ENCODE results near the gene NOL9.

Gene NOL9

DNA sequence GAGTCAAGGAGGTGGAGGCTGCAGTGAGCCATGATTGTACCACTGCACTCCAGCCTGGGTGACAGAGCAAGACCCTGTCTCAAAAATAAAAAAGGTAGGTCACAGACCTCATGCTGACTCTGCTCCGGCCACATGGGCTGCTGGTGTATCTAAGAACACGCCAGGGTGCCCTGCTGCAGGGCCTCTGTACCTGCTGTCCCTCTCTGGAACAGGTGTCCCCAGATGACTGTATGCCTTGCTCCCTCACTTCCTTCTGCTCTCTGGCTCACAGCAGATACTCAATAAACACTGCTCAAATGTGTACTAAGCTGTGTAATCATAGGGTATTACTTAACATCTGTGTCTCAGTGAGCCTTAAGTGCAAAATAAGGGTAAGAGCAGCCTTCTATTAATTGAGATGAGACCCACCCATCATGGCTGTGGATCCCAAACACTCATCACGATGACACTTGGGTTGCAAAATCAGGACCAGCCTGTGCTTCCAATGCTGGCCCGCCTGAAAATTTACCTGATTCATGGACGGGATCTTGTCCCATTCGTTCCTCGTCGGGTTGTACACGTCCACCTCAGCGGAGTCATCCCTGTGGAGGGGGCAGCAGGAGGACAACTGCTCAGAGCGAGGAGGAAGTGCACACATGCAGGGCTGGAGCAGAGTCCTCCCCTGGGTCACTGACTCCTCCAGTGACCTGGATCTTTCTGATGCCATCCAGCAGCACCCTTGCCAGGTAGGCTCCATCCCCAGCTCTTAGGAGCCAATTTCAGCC lies 40.8 kb upstream of the NOL9 start:
- Mint-ChIP-seq H3K4me3 (no peak overlapping the region), H3K27ac (peak overlapping the region; percentile 27), H3K9me3 (no peaks in the 10 kb centered on the region), H3K27me3 (no peaks in the 10 kb centered on the region), H3K36me3 (ENCODE audit: low read depth) (peaks cover 96% of the 10 kb centered on the region), H3K4me1 (ENCODE audit: low read depth) (peaks cover 57% of the 10 kb centered on the region)
- no peak for DNase-seq

DNA sequence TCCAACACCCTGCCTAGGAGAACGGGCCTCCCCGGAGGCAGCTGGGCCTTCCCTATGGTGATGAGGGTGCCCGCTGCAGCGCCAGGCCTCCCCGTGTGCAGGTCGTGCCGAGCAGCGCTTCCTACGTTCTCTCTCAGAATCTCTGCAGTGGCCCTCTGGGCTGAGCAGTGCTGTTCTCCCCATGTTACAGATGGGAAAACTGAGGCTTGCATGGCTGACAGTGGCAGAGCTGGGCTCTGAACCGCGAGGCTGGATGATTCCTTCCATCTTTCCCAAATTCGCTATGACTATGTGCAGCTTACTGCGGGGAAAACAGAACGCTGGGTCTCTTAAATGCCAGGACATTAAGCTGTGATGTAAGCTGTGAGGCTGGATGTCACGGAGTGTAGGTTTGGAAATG lies 39.5 kb upstream of the NOL9 start:
- H3K4me1 Mint-ChIP-seq (ENCODE audit: low read depth), result peaks cover 45% of the 10 kb centered on the region

DNA sequence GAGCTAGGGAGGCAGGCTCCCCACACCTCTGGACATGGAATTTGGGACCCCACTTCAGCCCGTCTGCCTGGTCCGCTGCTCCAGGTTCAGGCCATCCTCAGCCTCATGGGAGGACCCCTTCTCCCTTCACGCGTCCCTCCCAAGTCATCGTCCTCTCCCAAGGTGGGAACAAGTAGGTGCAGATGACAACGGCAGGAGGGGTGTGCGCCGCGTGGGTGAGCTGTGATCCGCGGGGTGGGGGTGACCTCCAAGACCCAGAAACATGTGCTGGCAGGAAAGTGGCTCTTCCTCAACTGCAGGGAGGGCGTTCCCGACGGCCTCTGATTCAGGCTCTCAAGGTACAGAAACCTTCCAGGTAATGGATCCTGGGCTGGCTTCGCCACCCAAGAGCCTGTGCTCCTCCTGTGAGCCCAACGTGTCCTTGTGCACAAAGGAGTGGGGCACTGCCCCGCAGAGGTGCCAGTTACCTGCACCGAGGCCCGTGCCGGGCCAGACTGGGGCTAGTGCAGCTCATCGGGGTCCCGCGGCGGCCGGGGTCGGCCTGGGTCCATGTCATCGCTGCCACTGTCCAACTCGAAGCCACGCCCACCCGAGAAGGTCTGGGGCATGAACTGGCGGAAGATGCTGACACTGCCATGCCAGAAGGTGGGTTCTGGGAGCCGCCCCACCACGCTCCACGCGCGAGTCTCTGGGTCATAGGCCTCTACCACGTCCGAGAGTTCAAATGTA lies 38.7 kb upstream of the NOL9 start:
- DNase-seq, result no peak
- peak overlapping the region; percentile 6 for H3K27ac Mint-ChIP-seq
- H3K27me3 Mint-ChIP-seq, result no peaks in the 10 kb centered on the region
- peaks cover 43% of the 10 kb centered on the region for H3K4me1 Mint-ChIP-seq (ENCODE audit: low read depth)
- H3K4me3 Mint-ChIP-seq, result no peak overlapping the region
- peaks cover 97% of the 10 kb centered on the region for H3K36me3 Mint-ChIP-seq (ENCODE audit: low read depth)
- H3K9me3 Mint-ChIP-seq, result no peaks in the 10 kb centered on the region

More for the DNA sequence above, 39.5 kb upstream of the NOL9 start:
- H3K36me3 Mint-ChIP-seq (ENCODE audit: low read depth), result peaks cover 97% of the 10 kb centered on the region
- H3K27ac Mint-ChIP-seq, result peak overlapping the region; percentile 8
- H3K27me3 Mint-ChIP-seq, result no peaks in the 10 kb centered on the region
- H3K9me3 Mint-ChIP-seq, result no peaks in the 10 kb centered on the region
- DNase-seq, result no peak
- no peak overlapping the region for H3K4me3 Mint-ChIP-seq

DNA sequence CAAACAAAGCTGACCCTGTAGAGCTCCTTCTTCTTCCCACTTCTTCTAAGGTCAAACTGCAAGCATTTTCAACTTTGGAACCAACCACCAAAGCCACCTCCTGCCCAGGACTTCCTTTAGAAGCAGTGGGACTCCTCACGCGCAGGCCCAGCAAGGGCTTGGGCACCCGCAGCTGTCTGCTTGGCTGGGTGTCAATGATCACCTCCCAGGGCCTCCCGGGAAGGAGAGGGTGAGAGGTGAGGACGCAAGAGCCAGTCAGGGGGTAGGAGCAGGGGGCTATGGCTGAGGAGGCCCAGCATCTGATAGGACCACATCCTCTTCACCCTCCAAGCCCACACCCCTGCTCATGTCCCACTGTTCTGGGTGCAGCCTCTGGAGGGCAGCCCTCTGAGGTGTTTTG lies 38.1 kb upstream of the NOL9 start:
- Mint-ChIP-seq H3K27me3 (no peaks in the 10 kb centered on the region), H3K4me3 (no peak overlapping the region), H3K36me3 (ENCODE audit: low read depth) (peaks cover 97% of the 10 kb centered on the region), H3K9me3 (no peaks in the 10 kb centered on the region), H3K4me1 (ENCODE audit: low read depth) (peaks cover 40% of the 10 kb centered on the region), H3K27ac (no peak overlapping the region)
- DNase-seq, result no peak

DNA sequence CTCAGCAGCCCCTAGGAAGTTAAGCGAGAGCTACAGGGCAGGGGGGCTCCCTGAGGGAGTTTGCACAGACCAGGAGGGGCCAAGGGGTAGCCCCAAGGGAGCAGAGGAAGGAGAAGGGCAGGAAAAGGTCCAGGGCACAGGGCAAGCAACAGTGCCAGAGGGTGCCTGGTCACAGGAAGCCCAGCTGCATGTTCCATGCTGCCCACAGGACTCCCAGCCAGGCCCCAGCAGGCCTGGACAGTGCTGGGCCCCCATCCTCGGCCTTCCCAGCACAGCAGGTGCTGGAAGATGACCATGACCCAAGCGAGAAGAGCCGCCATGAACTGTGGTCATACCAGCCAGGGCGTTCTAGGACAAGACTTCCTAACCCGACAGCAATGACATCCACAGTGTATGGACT lies 37.3 kb upstream of the NOL9 start:
- H3K4me3 Mint-ChIP-seq, result no peak overlapping the region
- no peaks in the 10 kb centered on the region for H3K27me3 Mint-ChIP-seq
- H3K36me3 Mint-ChIP-seq (ENCODE audit: low read depth), result peaks cover 95% of the 10 kb centered on the region
- no peak for DNase-seq
- no peaks in the 10 kb centered on the region for H3K9me3 Mint-ChIP-seq
- H3K4me1 Mint-ChIP-seq (ENCODE audit: low read depth), result peaks cover 34% of the 10 kb centered on the region
- H3K27ac Mint-ChIP-seq, result peak overlapping the region; percentile 79

DNA sequence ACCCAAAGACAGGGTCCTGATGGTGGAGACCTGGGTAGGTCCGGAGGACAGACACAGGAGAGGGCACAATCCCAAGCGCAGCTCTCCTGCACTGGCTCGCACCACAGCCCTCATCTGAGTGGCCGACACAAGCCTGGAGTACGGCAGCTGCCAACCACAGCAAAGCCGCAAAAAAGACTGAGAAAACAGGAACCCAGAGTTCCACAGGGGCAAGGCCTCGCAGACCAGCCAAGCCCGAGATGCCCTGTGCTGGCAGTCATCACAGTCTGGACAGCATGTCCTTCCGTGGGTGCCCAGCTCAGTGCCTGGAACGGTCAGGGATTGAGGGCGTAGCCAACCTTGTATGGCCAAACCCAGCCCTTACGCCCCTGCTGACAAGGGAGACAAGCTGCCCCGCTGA lies 36.9 kb upstream of the NOL9 start:
- no peak overlapping the region for H3K4me3 Mint-ChIP-seq

DNA sequence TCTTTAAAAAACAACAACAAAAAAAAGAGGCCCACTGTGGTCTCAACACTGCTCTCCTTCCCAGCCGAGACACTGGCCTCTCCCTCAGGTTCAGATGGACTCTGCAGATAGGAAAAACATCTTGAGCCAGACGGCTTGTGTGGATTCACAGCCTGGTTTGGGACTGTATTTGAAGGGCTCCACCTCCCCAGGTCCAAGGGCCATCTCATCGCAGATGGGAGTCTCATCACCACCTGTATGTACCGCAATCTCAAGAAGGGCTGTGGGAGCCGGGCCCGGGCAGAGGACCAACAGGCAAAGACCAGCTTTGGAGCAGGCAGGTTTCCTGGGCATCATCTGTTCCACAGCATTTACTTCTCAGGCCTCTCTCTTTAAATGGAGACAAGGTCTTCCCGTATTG lies 35.7 kb upstream of the NOL9 start:
- DNase-seq, result no peak
- H3K4me1 Mint-ChIP-seq (ENCODE audit: low read depth), result peaks cover 23% of the 10 kb centered on the region
- no peak overlapping the region for H3K4me3 Mint-ChIP-seq
- H3K36me3 Mint-ChIP-seq (ENCODE audit: low read depth), result peaks cover 81% of the 10 kb centered on the region
- peak overlapping the region; percentile 82 for H3K27ac Mint-ChIP-seq
- H3K27me3 Mint-ChIP-seq, result no peaks in the 10 kb centered on the region
- H3K9me3 Mint-ChIP-seq, result no peaks in the 10 kb centered on the region

More for the DNA sequence above, 36.9 kb upstream of the NOL9 start:
- no peaks in the 10 kb centered on the region for H3K9me3 Mint-ChIP-seq
- H3K27ac Mint-ChIP-seq, result peak overlapping the region; percentile 79
- peaks cover 93% of the 10 kb centered on the region for H3K36me3 Mint-ChIP-seq (ENCODE audit: low read depth)
- no peak for DNase-seq
- peaks cover 30% of the 10 kb centered on the region for H3K4me1 Mint-ChIP-seq (ENCODE audit: low read depth)
- H3K27me3 Mint-ChIP-seq, result no peaks in the 10 kb centered on the region

DNA sequence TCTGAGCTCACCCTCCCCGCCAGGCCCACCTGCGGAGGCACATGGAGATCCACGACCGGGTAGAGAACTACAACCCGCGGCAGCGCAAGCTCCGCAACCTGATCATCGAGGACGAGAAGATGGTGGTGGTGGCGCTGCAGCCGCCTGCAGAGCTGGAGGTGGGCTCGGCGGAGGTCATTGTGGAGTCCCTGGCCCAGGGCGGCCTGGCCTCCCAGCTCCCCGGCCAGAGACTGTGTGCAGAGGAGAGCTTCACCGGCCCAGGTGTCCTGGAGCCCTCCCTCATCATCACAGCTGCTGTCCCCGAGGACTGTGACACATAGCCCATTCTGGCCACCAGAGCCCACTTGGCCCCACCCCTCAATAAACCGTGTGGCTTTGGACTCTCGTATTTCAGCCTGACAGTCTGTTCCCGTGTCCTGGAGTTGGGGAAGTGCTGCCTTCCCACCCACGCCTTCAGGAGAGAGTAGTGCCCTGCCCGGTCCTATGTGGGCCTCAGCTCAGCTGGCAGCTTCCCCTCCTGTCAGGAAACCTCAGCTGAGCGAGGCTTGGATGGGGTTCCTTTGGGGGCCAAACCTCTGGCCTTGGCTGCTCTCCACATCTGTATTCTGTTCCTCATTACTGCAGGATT lies 34.7 kb upstream of the NOL9 start:
- H3K27me3 Mint-ChIP-seq, result no peaks in the 10 kb centered on the region
- no peak for DNase-seq
- H3K9me3 Mint-ChIP-seq, result no peaks in the 10 kb centered on the region
- peaks cover 80% of the 10 kb centered on the region for H3K36me3 Mint-ChIP-seq (ENCODE audit: low read depth)
- H3K4me3 Mint-ChIP-seq, result no peak overlapping the region
- peaks cover 31% of the 10 kb centered on the region for H3K4me1 Mint-ChIP-seq (ENCODE audit: low read depth)
- H3K27ac Mint-ChIP-seq, result peak overlapping the region; percentile 82

DNA sequence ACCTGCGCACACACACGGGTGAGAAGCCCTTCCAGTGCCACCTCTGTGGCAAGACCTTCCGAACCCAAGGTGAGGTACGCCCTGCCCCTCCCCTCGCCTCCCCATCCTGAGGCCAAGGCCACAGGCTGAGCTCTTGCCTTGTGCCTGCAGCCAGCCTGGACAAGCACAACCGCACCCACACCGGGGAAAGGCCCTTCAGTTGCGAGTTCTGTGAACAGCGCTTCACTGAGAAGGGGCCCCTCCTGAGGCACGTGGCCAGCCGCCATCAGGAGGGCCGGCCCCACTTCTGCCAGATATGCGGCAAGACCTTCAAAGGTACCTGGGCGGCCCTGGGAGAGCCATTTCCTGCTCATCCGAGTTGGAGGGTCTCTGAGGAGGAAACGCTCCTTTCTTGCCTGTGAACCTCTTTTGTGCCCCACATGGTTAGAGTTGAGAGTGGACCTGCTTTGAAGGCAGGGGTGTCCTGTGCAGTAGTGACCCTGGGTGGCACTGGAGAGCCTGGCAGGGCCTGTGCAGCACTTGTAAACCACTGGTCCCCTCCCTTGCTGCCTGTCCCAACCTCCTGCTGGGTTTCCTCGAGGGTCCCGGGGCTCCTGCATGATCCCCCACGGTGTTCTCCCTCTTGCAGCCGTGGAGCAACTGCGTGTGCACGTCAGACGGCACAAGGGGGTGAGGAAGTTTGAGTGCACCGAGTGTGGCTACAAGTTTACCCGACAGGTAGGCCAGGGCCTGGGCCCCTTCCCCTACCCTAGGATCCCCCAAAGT lies 34.0 kb upstream of the NOL9 start:
- H3K27ac Mint-ChIP-seq, result no peak overlapping the region
- H3K4me1 Mint-ChIP-seq (ENCODE audit: low read depth), result peaks cover 26% of the 10 kb centered on the region
- H3K9me3 Mint-ChIP-seq, result no peaks in the 10 kb centered on the region
- no peak overlapping the region for H3K4me3 Mint-ChIP-seq
- no peaks in the 10 kb centered on the region for H3K27me3 Mint-ChIP-seq
- no peak for DNase-seq
- peaks cover 73% of the 10 kb centered on the region for H3K36me3 Mint-ChIP-seq (ENCODE audit: low read depth)

DNA sequence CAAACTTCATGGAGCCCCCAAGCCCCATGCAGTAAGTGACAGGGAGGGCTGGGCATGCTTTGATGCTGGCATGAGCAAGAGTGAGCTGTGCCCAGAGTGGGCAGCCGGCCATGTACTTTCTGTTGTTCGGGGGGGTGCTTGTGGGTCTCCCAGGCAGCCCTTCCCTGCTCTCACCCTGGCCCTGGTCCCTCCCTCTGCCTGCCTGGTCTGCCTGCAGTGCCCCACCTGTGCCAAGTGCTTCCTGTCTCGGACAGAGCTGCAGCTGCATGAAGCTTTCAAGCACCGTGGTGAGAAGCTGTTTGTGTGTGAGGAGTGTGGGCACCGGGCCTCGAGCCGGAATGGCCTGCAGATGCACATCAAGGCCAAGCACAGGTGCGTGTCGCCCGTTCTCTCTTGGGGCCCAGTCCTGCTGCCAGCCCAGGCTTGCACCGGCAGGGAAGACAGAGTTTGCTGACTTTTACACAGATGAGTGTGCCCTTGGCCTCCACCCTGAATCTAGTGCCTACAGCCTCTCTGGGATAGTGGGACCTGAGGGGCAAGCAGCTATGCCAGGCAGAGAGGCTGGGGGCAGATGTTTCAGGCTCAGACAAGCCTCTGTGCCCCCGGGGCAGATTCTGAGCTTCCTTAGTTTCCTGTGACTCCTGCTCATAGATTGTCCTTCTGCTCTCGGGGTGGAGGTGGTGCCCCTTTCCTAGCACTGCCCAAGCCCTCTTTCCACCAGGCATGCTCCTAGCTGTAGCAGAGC lies 33.1 kb upstream of the NOL9 start:
- peaks cover 28% of the 10 kb centered on the region for H3K4me1 Mint-ChIP-seq (ENCODE audit: low read depth)
- DNase-seq, result no peak
- H3K27ac Mint-ChIP-seq, result peak overlapping the region; percentile 75
- peaks cover 66% of the 10 kb centered on the region for H3K36me3 Mint-ChIP-seq (ENCODE audit: low read depth)
- H3K4me3 Mint-ChIP-seq, result no peak overlapping the region
- no peaks in the 10 kb centered on the region for H3K9me3 Mint-ChIP-seq
- H3K27me3 Mint-ChIP-seq, result no peaks in the 10 kb centered on the region

DNA sequence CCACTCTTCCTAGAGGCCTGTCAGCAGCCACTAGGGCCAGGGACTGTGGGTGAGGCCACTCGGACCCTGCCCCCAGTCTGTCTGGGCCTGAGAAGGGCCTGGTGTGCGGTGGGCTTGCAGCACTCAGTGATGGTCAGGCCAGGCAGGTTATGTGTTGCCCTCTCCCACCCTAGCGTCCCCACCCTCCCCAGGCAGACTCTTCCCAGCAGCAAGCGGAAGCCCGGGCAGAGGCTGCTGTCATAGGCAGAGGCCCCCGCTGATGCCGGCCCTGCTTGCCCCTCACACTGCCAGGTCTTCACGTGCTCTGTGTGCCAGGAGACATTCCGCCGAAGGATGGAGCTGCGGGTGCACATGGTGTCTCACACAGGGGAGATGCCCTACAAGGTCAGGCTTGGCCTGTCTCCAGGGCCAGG lies 32.1 kb upstream of the NOL9 start:
- H3K27ac Mint-ChIP-seq, result peak overlapping the region; percentile 59
- peaks cover 66% of the 10 kb centered on the region for H3K36me3 Mint-ChIP-seq (ENCODE audit: low read depth)
- no peak for DNase-seq
- H3K4me3 Mint-ChIP-seq, result no peak overlapping the region
- peaks cover 33% of the 10 kb centered on the region for H3K4me1 Mint-ChIP-seq (ENCODE audit: low read depth)
- H3K27me3 Mint-ChIP-seq, result no peaks in the 10 kb centered on the region
- H3K9me3 Mint-ChIP-seq, result no peaks in the 10 kb centered on the region

DNA sequence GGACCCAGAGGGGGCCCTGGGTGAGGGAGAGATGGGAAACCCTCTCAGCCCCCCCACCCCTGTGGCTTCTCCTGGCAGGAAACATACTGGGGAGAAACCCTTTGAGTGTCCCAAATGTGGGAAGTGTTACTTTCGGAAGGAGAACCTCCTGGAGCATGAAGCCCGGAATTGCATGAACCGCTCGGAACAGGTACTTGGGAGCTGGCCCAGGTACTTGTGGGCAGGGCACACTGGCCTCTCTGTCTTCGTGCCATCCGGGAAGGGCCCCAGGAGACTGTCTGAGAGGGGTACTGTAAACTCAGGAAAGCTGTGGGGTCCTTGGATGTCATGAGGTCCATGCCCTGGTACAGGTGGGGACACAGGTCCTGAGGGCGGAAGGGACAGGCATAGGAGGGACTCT lies 31.5 kb upstream of the NOL9 start:
- DNase-seq, result no peak
- H3K4me1 Mint-ChIP-seq (ENCODE audit: low read depth), result peaks cover 35% of the 10 kb centered on the region
- no peak overlapping the region for H3K4me3 Mint-ChIP-seq
- peaks cover 65% of the 10 kb centered on the region for H3K36me3 Mint-ChIP-seq (ENCODE audit: low read depth)
- no peaks in the 10 kb centered on the region for H3K9me3 Mint-ChIP-seq
- H3K27ac Mint-ChIP-seq, result no peak overlapping the region
- no peaks in the 10 kb centered on the region for H3K27me3 Mint-ChIP-seq

DNA sequence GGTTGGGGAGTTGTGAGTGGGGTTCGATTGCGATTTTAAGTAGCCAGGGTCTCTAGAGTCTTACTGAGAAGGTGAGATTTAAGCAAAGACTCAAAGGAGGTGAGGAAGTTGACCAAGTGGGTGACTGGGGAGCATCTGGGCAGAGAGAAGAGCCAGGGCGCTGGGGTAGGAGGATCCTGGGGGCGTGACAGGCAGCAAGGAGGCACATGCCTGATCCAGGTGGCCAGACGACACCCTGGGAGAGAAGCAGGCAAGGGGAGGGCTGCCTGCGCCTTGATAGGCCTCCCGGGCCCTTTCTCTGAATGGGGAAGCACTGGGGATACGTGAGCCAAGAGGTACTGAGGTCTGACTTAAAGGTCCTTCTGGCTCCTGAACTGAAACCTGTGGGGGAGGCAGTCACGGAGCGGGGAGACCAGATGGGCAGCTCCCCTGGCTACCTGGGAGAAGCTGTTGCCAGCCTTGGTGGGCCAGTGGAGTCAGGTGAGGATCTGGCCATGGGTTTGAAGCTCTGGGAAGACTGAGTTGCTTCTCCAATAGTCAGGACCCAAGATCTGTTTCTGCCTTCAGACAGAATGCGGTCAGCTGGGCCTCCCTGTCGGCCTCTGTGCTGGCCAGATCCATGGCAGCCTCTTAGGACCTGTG lies 30.9 kb upstream of the NOL9 start:
- no peaks in the 10 kb centered on the region for H3K9me3 Mint-ChIP-seq
- peak overlapping the region; percentile 53 for H3K27ac Mint-ChIP-seq
- peaks cover 64% of the 10 kb centered on the region for H3K36me3 Mint-ChIP-seq (ENCODE audit: low read depth)
- DNase-seq, result no peak
- H3K27me3 Mint-ChIP-seq, result no peaks in the 10 kb centered on the region
- no peak overlapping the region for H3K4me3 Mint-ChIP-seq
- H3K4me1 Mint-ChIP-seq (ENCODE audit: low read depth), result peaks cover 40% of the 10 kb centered on the region

Data from activated T-cell treated with anti-CD3 and anti-CD28 coated beads, Interleukin-2, amount 50 U/mL, for 24 hours (primary cell).